Thymus (tissue), 11 donors: ENCODE measurements around the gene GATAD2B. TPM values are rescaled to one million over a fixed set of nuclear protein-coding genes. Genes with fewer than 3 reads are reported as not detected.
A peak's percentile ranks its signal among the peaks of the same experiment; 100 is the strongest.

Source experiments
- DNase-seq, 9 donors: peaks; one replicate each; pipeline ENCODE4 v3.0.0-alpha.2; 2013; ENCODE audit warnings: low spot score in 9 of 9, low read depth in 6 of 9, missing footprints in 1 of 9
- H3K27ac ChIP-seq, 2 donors: one replicate each; pipeline ENCODE4 v1.5.1; 2013; ENCODE audit warnings: control low read depth in 1 of 2, low read depth in 1 of 2, low read length in 1 of 2, mild to moderate bottlenecking in 1 of 2, moderate library complexity in 1 of 2
- H3K27me3 ChIP-seq, 2 donors: one replicate each; pipeline ENCODE4 v1.5.1; 2013; ENCODE audit warnings: low read length in 1 of 2; ENCODE audit not compliant: control insufficient read depth in 2 of 2, insufficient read depth in 1 of 2
- H3K36me3 ChIP-seq, 2 donors: one replicate each; pipeline ENCODE4 v1.5.1; 2013; ENCODE audit warnings: low read length in 1 of 2, mild to moderate bottlenecking in 1 of 2, moderate library complexity in 1 of 2; ENCODE audit not compliant: control insufficient read depth in 2 of 2, insufficient read depth in 2 of 2
- H3K4me1 ChIP-seq, 2 donors: one replicate each; pipeline ENCODE4 v1.5.1; 2013; ENCODE audit warnings: low read length in 2 of 2; ENCODE audit not compliant: control insufficient read depth in 2 of 2, insufficient read depth in 2 of 2
- H3K4me3 ChIP-seq, 2 donors: one replicate each; pipeline ENCODE4 v1.5.1; 2013; ENCODE audit warnings: low read length in 2 of 2, control low read depth in 1 of 2, mild to moderate bottlenecking in 1 of 2
- H3K9me3 ChIP-seq, 2 donors: one replicate each; pipeline ENCODE4 v1.5.1; 2013; ENCODE audit warnings: low read length in 1 of 2, mild to moderate bottlenecking in 1 of 2; ENCODE audit not compliant: control insufficient read depth in 2 of 2, insufficient read depth in 1 of 2
- WGBS: extraction: QIAGEN DNeasy Blood & Tissue Kit; methylation state at CpG from one replicate; pipeline ENCODE4 v1.1.7; 2013; 5-methylcytosine and 5-hydroxymethylcytosine counted together
- polyA plus RNA-seq: library from polyadenylated mRNA; stranded (reverse); fragments of 200-250 nt; gene quantifications from one replicate; pipeline ENCODE4 v1.2.3, GENCODE V29; 2013
- total RNA-seq: library from RNA; stranded (reverse); fragments of 120-200 nt; gene quantifications from one replicate; pipeline ENCODE4 v1.2.4, GENCODE V29; 2013
- donor health status: healthy.

GATAD2B gene
- total and polyA plus RNA-seq, 2 donors: 6.6 to 11.9 TPM

DNA sequence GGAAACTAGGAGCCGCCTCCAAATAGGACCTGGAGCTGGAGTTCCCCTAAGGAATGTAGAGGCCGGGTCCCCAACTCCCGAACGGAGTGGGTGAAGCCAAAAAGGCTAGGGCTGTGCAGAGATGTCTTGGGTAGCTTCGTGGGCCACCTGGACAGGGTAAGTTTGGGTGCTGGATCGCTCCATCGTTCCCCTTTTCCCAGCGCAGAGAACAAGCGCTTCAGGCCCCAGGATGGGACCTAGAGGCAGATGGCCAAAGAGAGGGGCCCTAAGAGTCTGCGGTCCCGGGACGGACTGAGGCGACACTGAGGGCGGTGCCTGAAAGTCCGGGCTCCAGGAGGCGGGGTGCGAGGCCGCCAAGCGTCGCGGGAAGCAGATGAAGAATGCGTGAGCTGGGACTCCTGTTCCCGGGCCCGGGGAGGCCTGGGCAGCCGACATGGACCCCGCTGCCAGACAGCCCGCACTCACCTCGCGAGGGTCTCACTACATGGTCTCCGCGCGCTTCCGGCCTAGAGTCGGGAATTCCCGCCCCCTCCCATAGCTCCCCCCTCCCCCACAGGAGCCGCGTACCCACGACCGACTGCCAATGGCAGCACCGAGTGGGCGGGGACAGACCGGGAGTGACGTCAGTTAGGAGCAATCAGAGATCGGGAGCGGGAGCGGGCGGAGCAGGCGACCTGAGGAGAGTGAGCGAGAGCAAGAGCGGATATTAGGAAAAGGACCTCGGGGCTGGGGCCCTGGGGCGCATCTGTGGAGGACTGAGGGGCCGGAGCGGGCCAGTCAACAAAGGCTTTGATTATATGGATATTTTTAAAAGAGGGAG, 40.5 kb upstream of the GATAD2B start, which contains the start of gene SLC39A1:
Gene SLC39A1, minus strand, starts transcription at position 508 of the 820 bp plus-strand sequence. CDS start 822 bp downstream, outside the sequence.
- Histone ChIP-seq H3K27ac (peak within 1 kb of the TSS; percentile 84 to 88), H3K4me1 (peaks cover 22 to 53% of the 10 kb centered on the region in 2 donors), H3K4me3 (peak within 1 kb of the TSS; percentile 57 to 74), H3K27me3 (no peaks in the 10 kb centered on the region), H3K36me3 (peaks cover 9 to 20% of the 10 kb centered on the region in 2 donors), H3K9me3 (no peaks in the 10 kb centered on the region)
- WGBS: under 1% methylated on average over 54 of the region's 54 CpGs
- peak in 8 of 9 donors; percentile 86 to 97 (median 94) for DNase-seq

GRCh38 chr1:153962088-153963029, 39.6 kb upstream of the GATAD2B start:
- 75% methylated on average over 16 of the region's 16 CpGs for WGBS
- peak overlapping the region; percentile 57 to 74 for H3K4me3 ChIP-seq
- H3K9me3 ChIP-seq: no peaks in the 10 kb centered on the region
- H3K27ac ChIP-seq: peak overlapping the region; percentile 72 to 84
- DNase-seq: peak in 1 of 9 donors; percentile 24
- H3K4me1 ChIP-seq: peaks cover 21 to 52% of the 10 kb centered on the region in 2 donors
- no peaks in the 10 kb centered on the region for H3K27me3 ChIP-seq
- H3K36me3 ChIP-seq: peaks cover 9 to 20% of the 10 kb centered on the region in 2 donors

DNA sequence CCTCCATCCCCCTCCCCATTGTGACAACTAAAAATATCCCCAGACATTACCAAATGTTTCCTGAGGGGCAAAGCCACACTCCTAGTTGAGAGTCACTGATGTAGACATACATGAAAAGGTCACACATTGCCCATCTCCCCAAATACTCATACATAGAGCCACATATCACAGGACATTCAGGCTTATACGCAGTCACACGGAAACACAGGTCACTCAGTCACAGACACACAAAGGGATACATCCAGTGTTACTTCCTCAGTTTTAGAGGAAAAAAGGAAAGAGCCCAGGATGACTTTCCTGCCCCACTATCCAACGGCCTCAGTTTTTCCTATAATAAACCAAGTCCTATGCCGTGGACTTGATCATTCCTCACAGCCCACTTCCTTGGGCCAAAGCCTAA, 38.6 kb upstream of the GATAD2B start:
- Histone ChIP-seq H3K4me3 (no peak overlapping the region), H3K27ac (no peak overlapping the region)

GRCh38 chr1:153960206-153960605, 37.4 kb upstream of the GATAD2B start:
- no peaks in the 10 kb centered on the region for H3K9me3 ChIP-seq
- peaks cover 22 to 56% of the 10 kb centered on the region in 2 donors for H3K4me1 ChIP-seq
- H3K36me3 ChIP-seq: peaks cover 9 to 20% of the 10 kb centered on the region in 2 donors
- H3K4me3 ChIP-seq: no peak overlapping the region
- H3K27ac ChIP-seq: no peak overlapping the region
- DNase-seq: no peak
- over 99% methylated on average over 11 of the region's 11 CpGs for WGBS
- H3K27me3 ChIP-seq: no peaks in the 10 kb centered on the region

More for the DNA sequence above, 38.6 kb upstream of the GATAD2B start:
- H3K36me3 ChIP-seq: peaks cover 9 to 20% of the 10 kb centered on the region in 2 donors
- H3K27me3 ChIP-seq: no peaks in the 10 kb centered on the region
- peaks cover 26 to 59% of the 10 kb centered on the region in 2 donors for H3K4me1 ChIP-seq
- H3K9me3 ChIP-seq: no peaks in the 10 kb centered on the region
- DNase-seq: no peak
- 97% methylated on average over 4 of the region's 4 CpGs for WGBS

DNA sequence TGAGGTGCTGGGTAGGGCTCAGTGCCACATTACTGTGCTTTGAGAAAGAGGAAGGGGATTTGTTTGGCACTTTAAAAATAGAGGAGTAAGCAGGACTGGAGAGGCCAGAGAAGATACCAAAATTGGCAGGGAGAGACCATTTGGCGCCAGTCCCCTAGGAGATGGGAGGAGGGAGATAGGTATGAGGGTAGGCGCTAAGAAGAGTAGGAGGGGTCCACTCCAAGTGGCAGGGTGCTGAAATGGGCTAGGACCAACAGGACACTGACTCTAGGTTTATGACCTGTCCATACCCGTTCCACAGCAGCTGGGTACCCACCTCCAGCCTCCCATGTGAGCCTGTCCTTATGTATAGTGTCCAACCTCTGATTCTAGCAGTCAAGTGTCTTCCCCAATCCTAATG, 36.7 kb upstream of the GATAD2B start:
- no peak overlapping the region for H3K4me3 ChIP-seq
- 94% methylated on average over 3 of the region's 3 CpGs for WGBS
- H3K27ac ChIP-seq: no peak overlapping the region
- H3K27me3 ChIP-seq: no peaks in the 10 kb centered on the region
- H3K9me3 ChIP-seq: no peaks in the 10 kb centered on the region
- H3K36me3 ChIP-seq: peaks cover 12 to 26% of the 10 kb centered on the region in 2 donors
- H3K4me1 ChIP-seq: peaks cover 22 to 59% of the 10 kb centered on the region in 2 donors
- no peak for DNase-seq

- Histone ChIP-seq H3K36me3 (peaks cover 15 to 32% of the 10 kb centered on the region in 2 donors), H3K4me1 (peaks cover 18 to 54% of the 10 kb centered on the region in 2 donors), H3K4me3 (no peak overlapping the region), H3K9me3 (no peaks in the 10 kb centered on the region), H3K27ac (peak overlapping the region in 1 of 2 donors; percentile 6), H3K27me3 (no peaks in the 10 kb centered on the region)
- DNase-seq: no peak
- WGBS: 38% methylated on average over 4 of the region's 4 CpGs
Observed at GRCh38 chr1:153958961-153959260, 36.1 kb upstream of the GATAD2B start.

GRCh38 chr1:153958111-153958960, 35.6 kb upstream of the GATAD2B start, which contains the start of gene CRTC2:
TSS of gene CRTC2 (minus strand) at chr1:153958612. CDS start at chr1:153958497, 115 bp downstream.
- no peaks in the 10 kb centered on the region for H3K27me3 ChIP-seq
- peaks cover 21 to 37% of the 10 kb centered on the region in 2 donors for H3K36me3 ChIP-seq
- peak within 1 kb of the TSS; percentile 88 to 93 for H3K4me3 ChIP-seq
- no peaks in the 10 kb centered on the region for H3K9me3 ChIP-seq
- under 1% methylated on average over 75 of the region's 75 CpGs for WGBS
- peak within 1 kb of the TSS; percentile 86 to 88 for H3K27ac ChIP-seq
- DNase-seq: peak; percentile 90 to 99 (median 96)
- H3K4me1 ChIP-seq: peaks cover 18 to 50% of the 10 kb centered on the region in 2 donors

DNA sequence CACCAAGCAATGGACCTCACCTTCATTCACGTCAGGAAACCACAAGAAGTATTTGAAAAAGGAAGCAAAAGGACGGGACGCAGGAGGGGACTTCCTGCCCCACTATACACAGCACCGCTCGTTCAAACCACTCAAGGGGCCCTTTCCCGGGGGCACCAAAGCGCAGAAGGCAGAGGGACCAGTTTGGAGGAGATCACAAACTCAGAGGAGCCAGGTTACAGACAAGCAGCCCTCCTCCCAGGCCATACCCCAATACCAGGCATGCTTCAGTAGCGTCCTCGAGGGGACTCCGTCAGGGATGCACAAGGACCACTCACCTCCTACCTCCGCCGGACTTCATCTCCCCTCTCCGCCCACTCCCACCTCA, 35.0 kb upstream of the GATAD2B start:
- H3K4me1 ChIP-seq: peaks cover 18 to 46% of the 10 kb centered on the region in 2 donors
- under 1% methylated on average over 13 of the region's 13 CpGs for WGBS
- H3K4me3 ChIP-seq: peak overlapping the region; percentile 88 to 93
- H3K36me3 ChIP-seq: peaks cover 25 to 42% of the 10 kb centered on the region in 2 donors
- no peaks in the 10 kb centered on the region for H3K27me3 ChIP-seq
- peak in 1 of 9 donors; percentile 67 for DNase-seq
- H3K9me3 ChIP-seq: no peaks in the 10 kb centered on the region
- H3K27ac ChIP-seq: peak overlapping the region; percentile 86 to 88
